Upper lobe of left lung (tissue), 4 donors: ENCODE measurements around the gene CACNA2D4.

ENCODE experiments used
- CTCF ChIP-seq, 6 experiments: fragments of 450-650 bp in 4 of 6; fragments of 200-600 bp in 2 of 6; sonication (generic) in 2 of 6; IDR thresholded peaks; one replicate each; pipeline ENCODE4 v1.5.1; 2016 to 2019; ENCODE audit warnings: antibody characterized with exemption in 6 of 6
- EP300 ChIP-seq, 4 donors: sonication (generic); formaldehyde crosslinking; IDR thresholded peaks; one replicate each; pipeline ENCODE4 v1.5.1; 2017; ENCODE audit warnings: antibody characterized with exemption in 4 of 4, control low read depth in 2 of 4
- POLR2AphosphoS5 ChIP-seq, 2 donors: sonication (generic); formaldehyde crosslinking; IDR thresholded peaks; one replicate each; pipeline ENCODE4 v1.5.1; 2017; ENCODE audit warnings: antibody characterized with exemption in 2 of 2

GRCh38 chr12:1885082-1885596, 33.3 kb downstream of the CACNA2D4 start:
- TF ChIP-seq CTCF (IDR thresholded peaks at IDR 0.05) (no peak), POLR2AphosphoS5 (IDR thresholded peaks at IDR 0.05) (no peak), EP300 (IDR thresholded peaks at IDR 0.05) (no peak)
